ACC112 (cell line): ENCODE data around the gene IPO5.
"Not testable (repeated sequence)": the region's sequence is repeated elsewhere in the genome, so short reads cannot be mapped to it uniquely, and the experiment has no call there.

ENCODE experiments used
- H2AFZ ChIP-seq: fragments of 200-600 bp; sonication (generic); one replicate; pipeline ENCODE4 v1.6.0; 2017; ENCODE audit warnings: antibody characterized with exemption, low read length; ENCODE audit not compliant: unreplicated experiment
- H3K27ac ChIP-seq: fragments of 200-600 bp; sonication (generic); 2 replicates; pipeline ENCODE4 v1.5.1; 2014; ENCODE audit warnings: low read depth, mild to moderate bottlenecking, antibody characterized with exemption, low read length, moderate library complexity
- H3K27me3 ChIP-seq: fragments of 200-600 bp; sonication (generic); 2 replicates; pipeline ENCODE4 v1.6.1; 2014; ENCODE audit warnings: mild to moderate bottlenecking, antibody characterized with exemption, low read length, moderate library complexity, mixed read lengths; ENCODE audit not compliant: insufficient read depth
- H3K36me3 ChIP-seq: fragments of 200-600 bp; sonication (generic); 2 replicates; pipeline ENCODE4 v1.6.1; 2016; ENCODE audit warnings: mild to moderate bottlenecking, antibody characterized with exemption, low read length, moderate library complexity, mixed read lengths; ENCODE audit not compliant: insufficient read depth
- H3K4me1 ChIP-seq: fragments of 200-600 bp; sonication (generic); one replicate; pipeline ENCODE4 v1.6.1; 2016; ENCODE audit warnings: low read length, mixed read lengths; ENCODE audit not compliant: insufficient read depth, unreplicated experiment, control insufficient read depth
- H3K4me3 ChIP-seq: fragments of 200-600 bp; sonication (generic); 2 replicates; pipeline ENCODE4 v1.5.1; 2014; ENCODE audit warnings: mild to moderate bottlenecking, low read depth, low read length
- H3K79me2 ChIP-seq: fragments of 200-600 bp; sonication (generic); one replicate; pipeline ENCODE4 v1.6.0; 2016; ENCODE audit warnings: low read length; ENCODE audit not compliant: control insufficient read depth, unreplicated experiment, insufficient read depth

Gene IPO5

DNA sequence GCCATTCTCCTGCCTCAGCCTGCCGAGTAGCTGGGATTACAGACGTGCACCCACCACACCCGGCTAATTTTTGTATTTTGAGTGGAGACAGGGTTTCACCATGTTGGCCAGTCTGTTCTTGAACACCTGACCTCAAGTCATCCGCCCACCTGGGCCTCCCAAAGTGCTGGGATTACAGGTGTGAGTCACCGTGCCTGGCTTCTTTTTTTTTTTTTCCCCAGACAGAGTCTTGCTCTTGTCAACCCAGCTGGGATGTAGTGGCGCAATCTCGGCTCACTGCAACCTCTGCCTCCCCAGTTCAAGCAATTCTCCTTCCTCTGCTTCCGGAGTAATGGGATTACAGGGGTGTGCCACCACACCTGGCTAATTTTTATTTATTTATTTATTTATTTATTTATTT lies 51.5 kb downstream of the IPO5 start:
- H3K4me1 ChIP-seq, H2AFZ ChIP-seq, H3K27me3 ChIP-seq, H3K27ac ChIP-seq, H3K4me3 ChIP-seq, H3K79me2 ChIP-seq: not testable (repeated sequence)
- peaks cover 46% of the 10 kb centered on the region for H3K36me3 ChIP-seq

DNA sequence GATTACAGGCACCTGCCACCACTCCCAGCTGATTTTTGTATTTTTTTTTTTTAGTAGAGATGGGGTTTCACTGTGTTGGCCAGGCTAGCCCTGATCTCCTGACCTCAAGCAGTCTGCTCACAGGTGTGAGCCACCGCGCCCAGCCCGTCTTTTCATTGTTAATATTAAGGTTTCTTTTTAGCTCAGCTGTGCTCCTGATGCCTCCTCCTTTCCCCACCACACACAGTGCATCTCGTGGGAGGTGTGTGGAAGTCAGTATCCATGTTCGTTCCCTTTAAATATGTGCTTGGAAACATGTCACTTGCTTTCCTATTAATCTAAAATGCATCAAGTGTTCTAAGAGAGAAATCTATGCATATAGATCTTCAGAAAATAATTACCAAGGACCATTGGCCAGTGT lies 53.5 kb downstream of the IPO5 start:
- H3K4me1 ChIP-seq, result peaks cover 9% of the 10 kb centered on the region
- H3K79me2 ChIP-seq, result peaks cover 9% of the 10 kb centered on the region
- H3K27me3 ChIP-seq, result no peaks in the 10 kb centered on the region
- H3K4me3 ChIP-seq, result no peak overlapping the region
- H2AFZ ChIP-seq, result no peak overlapping the region
- H3K36me3 ChIP-seq, result peaks cover 55% of the 10 kb centered on the region
- no peak overlapping the region for H3K27ac ChIP-seq

DNA sequence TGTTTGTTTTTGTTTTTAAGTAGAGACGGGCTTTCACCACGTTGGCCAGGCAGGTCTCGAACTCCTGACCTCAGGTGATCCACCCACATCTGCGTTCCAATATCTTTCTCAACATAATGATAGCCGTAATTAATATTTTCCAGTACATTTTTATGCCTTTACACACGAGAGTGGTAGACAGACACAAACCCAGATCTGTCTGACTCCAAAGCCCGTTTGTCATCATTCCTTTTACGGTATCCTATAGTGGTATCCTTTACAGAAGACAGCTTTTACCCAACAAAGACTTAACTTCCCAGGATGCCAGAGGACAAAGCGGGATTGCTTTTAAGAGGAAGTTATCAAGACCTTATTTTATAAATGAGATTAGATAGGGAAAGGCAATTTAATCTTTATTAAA lies 59.8 kb downstream of the IPO5 start:
- peaks cover 18% of the 10 kb centered on the region for H3K4me1 ChIP-seq

DNA sequence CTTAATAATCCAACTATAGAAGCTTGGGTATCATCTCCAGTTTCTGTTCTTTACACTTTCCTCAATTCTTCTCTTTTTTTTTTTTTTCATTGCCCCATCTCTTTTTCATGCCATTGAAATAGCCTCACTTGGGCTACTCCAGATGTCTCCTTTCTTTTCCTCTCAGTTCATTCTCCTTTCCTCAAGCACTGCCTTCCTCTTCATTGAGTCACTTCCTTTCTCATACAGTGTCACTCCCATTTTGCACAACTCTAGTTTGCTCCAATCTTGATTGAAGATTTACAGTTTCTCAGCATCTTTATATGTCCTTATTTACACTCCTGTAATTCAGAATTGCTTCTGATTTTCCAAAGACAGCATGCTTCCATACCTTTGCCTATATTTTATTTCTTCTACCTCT lies 61.3 kb downstream of the IPO5 start:
- Histone ChIP-seq H3K79me2 (no peaks in the 10 kb centered on the region), H3K36me3 (peaks cover 51% of the 10 kb centered on the region), H3K27me3 (no peaks in the 10 kb centered on the region), H2AFZ (no peak overlapping the region), H3K27ac (peak overlapping the region; percentile 61), H3K4me3 (no peak overlapping the region), H3K4me1 (peaks cover 18% of the 10 kb centered on the region)

More for the DNA sequence above, 59.8 kb downstream of the IPO5 start:
- no peak overlapping the region for H2AFZ ChIP-seq
- no peak overlapping the region for H3K27ac ChIP-seq
- no peaks in the 10 kb centered on the region for H3K27me3 ChIP-seq
- H3K79me2 ChIP-seq, result no peaks in the 10 kb centered on the region
- peaks cover 50% of the 10 kb centered on the region for H3K36me3 ChIP-seq
- no peak overlapping the region for H3K4me3 ChIP-seq

DNA sequence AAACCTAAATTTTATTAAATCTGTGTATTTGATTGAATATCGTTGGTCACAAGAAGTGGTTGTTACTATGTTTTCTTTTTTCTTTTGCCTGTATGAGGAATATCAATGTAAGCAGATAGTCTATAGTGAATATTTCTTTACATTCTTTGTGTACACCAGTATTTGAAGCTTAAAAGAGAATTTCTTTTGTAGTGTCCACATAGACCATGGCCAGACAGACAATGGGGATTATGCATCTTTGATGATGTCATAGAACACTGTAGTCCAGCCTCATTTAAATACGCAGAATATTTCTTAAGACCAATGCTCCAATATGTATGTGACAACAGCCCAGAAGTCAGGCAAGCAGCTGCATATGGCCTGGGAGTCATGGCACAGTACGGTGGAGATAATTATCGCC lies 64.8 kb downstream of the IPO5 start:
- Histone ChIP-seq H3K4me1 (peaks cover 29% of the 10 kb centered on the region), H3K27me3 (no peaks in the 10 kb centered on the region), H3K36me3 (peaks cover 57% of the 10 kb centered on the region), H3K79me2 (no peaks in the 10 kb centered on the region), H3K27ac (no peak overlapping the region), H3K4me3 (no peak overlapping the region), H2AFZ (no peak overlapping the region)

DNA sequence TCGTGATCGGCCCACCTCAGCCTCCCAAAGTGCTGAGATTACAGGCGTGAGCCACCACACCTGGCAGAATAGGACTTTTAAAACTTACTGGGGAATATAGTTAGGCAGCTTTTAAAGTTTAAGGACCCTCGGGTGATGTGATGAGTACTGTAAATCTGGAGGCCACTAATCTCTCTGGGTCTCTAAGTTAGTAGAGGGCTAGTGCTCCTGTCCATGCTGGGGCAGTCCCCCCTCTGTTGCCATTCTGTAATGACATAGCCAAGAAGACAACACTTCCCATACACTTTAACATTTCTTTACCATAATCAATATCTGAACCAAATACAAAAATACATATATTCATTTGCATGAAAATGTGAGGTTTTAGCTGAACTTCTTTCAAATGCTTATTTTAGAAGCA lies 65.7 kb downstream of the IPO5 start:
- Histone ChIP-seq H3K36me3 (peaks cover 53% of the 10 kb centered on the region), H3K4me3 (no peak overlapping the region), H3K79me2 (no peaks in the 10 kb centered on the region), H3K27me3 (no peaks in the 10 kb centered on the region), H3K4me1 (peaks cover 21% of the 10 kb centered on the region), H3K27ac (no peak overlapping the region), H2AFZ (no peak overlapping the region)

DNA sequence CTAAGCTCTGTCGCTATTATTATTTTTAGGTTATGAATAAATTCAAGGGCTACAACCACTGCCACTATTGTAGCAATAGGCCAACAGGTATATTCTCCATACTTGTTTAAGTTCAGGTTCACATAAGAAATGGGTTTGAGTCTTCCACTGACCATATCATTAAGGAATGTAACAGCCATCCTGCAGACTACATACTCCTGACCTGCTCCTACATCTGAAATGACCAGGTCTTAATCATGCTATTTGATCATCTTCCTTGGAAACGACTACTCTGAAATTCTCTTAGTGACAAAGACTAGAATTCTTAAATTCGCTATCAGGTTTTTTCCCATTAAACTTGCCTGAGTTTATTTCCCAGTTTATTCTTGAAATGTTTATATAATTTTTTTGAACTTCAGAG lies 66.8 kb downstream of the IPO5 start:
- Histone ChIP-seq H3K4me1 (peaks cover 12% of the 10 kb centered on the region), H3K79me2 (no peaks in the 10 kb centered on the region), H3K27me3 (no peaks in the 10 kb centered on the region), H2AFZ (no peak overlapping the region), H3K36me3 (peaks cover 52% of the 10 kb centered on the region), H3K4me3 (no peak overlapping the region), H3K27ac (0 out of 2 replicates have a peak overlapping the region, but pooled peaks have one; percentile 11)

DNA sequence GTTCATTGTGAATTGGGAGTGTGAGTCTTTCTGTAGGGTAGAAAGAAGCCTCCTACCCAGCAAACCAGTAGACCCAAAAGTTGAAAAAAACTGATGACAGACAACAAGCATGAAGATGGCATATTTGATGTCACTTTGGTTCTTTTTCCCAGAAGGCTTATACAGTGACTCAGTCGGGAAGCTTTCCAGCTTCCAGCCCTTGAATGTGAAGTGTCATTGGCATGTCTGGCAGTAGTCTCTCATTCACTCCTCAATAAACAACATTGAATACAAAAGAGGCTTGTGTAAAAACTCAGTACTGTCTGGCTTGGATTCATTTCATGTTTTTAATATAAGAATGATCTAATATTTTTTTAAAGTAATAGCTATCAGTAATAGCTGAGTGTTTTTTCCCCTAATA lies 68.7 kb downstream of the IPO5 start:
- peaks cover 11% of the 10 kb centered on the region for H3K4me1 ChIP-seq
- no peak overlapping the region for H2AFZ ChIP-seq
- H3K36me3 ChIP-seq, result peaks cover 37% of the 10 kb centered on the region
- H3K27me3 ChIP-seq, result no peaks in the 10 kb centered on the region
- H3K79me2 ChIP-seq, result no peaks in the 10 kb centered on the region
- H3K27ac ChIP-seq, result peak overlapping the region; percentile 72
- H3K4me3 ChIP-seq, result no peak overlapping the region

DNA sequence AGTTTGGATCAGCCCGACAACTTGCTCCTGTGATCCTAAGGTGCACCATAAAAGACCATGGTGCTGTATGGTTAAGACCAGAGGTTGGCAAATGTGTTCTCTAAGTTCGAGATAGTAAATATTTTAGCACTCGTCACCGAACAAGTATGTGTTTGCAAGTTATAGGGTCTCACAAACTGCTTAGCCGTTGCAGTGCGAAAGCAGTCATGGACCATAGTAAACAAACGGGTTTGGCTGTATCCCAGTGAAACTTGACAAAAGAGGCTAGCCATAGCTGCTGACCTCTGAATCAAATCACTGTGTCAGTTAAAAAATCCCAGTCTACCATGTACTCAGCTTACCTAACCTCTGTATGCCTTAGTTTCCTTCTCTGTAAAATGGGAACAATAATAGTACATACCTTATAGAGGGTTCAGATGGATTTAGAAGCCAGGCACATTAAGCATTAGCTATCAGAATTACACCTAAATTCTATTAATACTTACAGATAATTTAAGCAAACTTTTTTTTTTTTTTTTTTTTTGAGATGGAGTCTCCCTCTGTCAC lies 72.1 kb downstream of the IPO5 start:
- no peaks in the 10 kb centered on the region for H3K27me3 ChIP-seq
- H3K79me2 ChIP-seq, result no peaks in the 10 kb centered on the region
- no peak overlapping the region for H2AFZ ChIP-seq
- H3K36me3 ChIP-seq, result peaks cover 14% of the 10 kb centered on the region
- no peak overlapping the region for H3K4me3 ChIP-seq
- H3K27ac ChIP-seq, result no peak overlapping the region
- H3K4me1 ChIP-seq, result peaks cover 11% of the 10 kb centered on the region

DNA sequence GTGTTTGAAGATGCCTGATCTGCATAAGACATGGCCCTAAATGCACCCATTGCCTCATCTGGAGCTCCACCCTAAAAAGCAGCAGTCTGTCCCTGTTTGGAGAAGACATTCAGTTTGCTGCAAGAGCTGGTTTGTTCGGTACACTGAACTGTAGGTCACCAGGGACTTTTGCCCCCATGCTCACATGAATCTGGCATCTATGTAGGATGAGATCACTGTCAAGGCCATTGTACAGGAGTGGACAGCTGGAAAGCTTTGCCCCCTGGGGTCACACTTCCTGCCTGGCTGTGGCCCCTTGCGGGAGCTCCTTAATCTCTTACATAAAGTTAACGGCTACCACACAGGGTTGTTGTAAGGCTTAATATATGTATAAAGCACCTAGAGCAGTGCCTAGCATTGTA lies 73.0 kb downstream of the IPO5 start:
- Histone ChIP-seq H3K4me3 (no peak overlapping the region), H3K27ac (no peak overlapping the region), H3K4me1 (peaks cover 11% of the 10 kb centered on the region), H3K27me3 (no peaks in the 10 kb centered on the region), H2AFZ (no peak overlapping the region), H3K79me2 (no peaks in the 10 kb centered on the region), H3K36me3 (peaks cover 9% of the 10 kb centered on the region)

DNA sequence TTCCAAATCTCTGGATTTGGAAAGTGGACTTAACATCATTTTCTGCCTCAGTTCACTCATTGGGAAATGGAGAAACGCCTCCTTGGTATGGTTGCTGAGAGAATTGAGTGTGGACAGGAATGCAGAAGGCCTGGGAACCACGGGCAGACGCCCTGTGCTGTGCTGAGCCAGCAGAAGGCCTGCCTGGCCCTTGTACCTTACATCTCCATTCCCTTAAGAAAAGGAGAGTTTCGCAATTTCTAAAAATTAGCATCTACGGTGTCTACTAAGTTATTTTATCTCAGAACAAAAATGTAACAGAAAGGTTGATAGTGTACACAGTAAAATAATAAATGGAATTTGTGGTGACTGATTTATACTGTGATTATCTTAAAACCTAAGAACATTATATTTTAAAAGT lies 78.7 kb downstream of the IPO5 start:
- Histone ChIP-seq H3K4me1 (no peaks in the 10 kb centered on the region), H3K27ac (no peak overlapping the region), H3K27me3 (no peaks in the 10 kb centered on the region), H3K4me3 (no peak overlapping the region), H3K36me3 (no peaks in the 10 kb centered on the region), H3K79me2 (no peaks in the 10 kb centered on the region), H2AFZ (no peak overlapping the region)
